PFSK-1 (cell line): Measurements from ENCODE around the gene PTPRJ.
A peak's percentile ranks its signal among the peaks of the same experiment; 100 is the strongest.

Experiments
- FOXP2 ChIP-seq: optimal IDR thresholded peaks from 2 replicates; pipeline ENCODE3; 2011; ENCODE audit warnings: borderline replicate concordance, control low read depth, inconsistent platforms; ENCODE audit not compliant: insufficient read depth; ENCODE audit errors: extremely low read length, extremely low read depth
- POLR2AphosphoS5 ChIP-seq: IDR thresholded peaks from 2 replicates; pipeline ENCODE4 v1.6.1; 2012; ENCODE audit warnings: low read depth, mild to moderate bottlenecking, control low read depth, low read length, moderate library complexity
- SIN3A ChIP-seq: IDR thresholded peaks from 2 replicates; pipeline ENCODE4 v1.6.1; 2012; ENCODE audit warnings: mild to moderate bottlenecking, low read length, moderate library complexity, borderline replicate concordance; ENCODE audit not compliant: insufficient read depth
- TAF1 ChIP-seq: IDR thresholded peaks from 2 replicates; pipeline ENCODE4 v1.6.1; 2012; ENCODE audit warnings: low read length, control low read depth, borderline replicate concordance; ENCODE audit not compliant: insufficient read depth
- TF ChIP-seq, protein P1 (sequence below), 2 experiments: IDR thresholded peaks; 2 replicates each; pipeline versions ENCODE4 v1.6.1 to v1.8.0; 2011 to 2012; ENCODE audit warnings: low read depth in 2 of 2, low read length in 2 of 2, control low read depth in 1 of 2, inconsistent platforms in 1 of 2, mild to moderate bottlenecking in 1 of 2, moderate library complexity in 1 of 2; ENCODE audit not compliant: insufficient read depth in 1 of 2

The PTPRJ gene

GRCh38 chr11:48095779-48096470 is 115.6 kb downstream of the PTPRJ start:
- TF ChIP-seq SIN3A = no peak
- TF ChIP-seq, protein P1, sequence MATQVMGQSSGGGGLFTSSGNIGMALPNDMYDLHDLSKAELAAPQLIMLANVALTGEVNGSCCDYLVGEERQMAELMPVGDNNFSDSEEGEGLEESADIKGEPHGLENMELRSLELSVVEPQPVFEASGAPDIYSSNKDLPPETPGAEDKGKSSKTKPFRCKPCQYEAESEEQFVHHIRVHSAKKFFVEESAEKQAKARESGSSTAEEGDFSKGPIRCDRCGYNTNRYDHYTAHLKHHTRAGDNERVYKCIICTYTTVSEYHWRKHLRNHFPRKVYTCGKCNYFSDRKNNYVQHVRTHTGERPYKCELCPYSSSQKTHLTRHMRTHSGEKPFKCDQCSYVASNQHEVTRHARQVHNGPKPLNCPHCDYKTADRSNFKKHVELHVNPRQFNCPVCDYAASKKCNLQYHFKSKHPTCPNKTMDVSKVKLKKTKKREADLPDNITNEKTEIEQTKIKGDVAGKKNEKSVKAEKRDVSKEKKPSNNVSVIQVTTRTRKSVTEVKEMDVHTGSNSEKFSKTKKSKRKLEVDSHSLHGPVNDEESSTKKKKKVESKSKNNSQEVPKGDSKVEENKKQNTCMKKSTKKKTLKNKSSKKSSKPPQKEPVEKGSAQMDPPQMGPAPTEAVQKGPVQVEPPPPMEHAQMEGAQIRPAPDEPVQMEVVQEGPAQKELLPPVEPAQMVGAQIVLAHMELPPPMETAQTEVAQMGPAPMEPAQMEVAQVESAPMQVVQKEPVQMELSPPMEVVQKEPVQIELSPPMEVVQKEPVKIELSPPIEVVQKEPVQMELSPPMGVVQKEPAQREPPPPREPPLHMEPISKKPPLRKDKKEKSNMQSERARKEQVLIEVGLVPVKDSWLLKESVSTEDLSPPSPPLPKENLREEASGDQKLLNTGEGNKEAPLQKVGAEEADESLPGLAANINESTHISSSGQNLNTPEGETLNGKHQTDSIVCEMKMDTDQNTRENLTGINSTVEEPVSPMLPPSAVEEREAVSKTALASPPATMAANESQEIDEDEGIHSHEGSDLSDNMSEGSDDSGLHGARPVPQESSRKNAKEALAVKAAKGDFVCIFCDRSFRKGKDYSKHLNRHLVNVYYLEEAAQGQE (IDR thresholded peaks at IDR 0.05; ENCODE audit: insufficient read depth in 1 of 2, low read depth in 2 of 2, low read length in 2 of 2) = 0 out of 4 replicates have a peak, but pooled peaks of 1 of the 2 experiments have one; percentile 47
- no peak for TF ChIP-seq FOXP2

- no peak for TF ChIP-seq FOXP2
- TF ChIP-seq POLR2AphosphoS5 = no peak
- TF ChIP-seq SIN3A = no peak
- TF ChIP-seq TAF1 = no peak
- TF ChIP-seq, protein P1 (IDR thresholded peaks at IDR 0.05; ENCODE audit: insufficient read depth in 1 of 2, low read depth in 2 of 2, low read length in 2 of 2) = no peak
Measured at GRCh38 chr11:48096588-48097525, 116.5 kb downstream of the PTPRJ start.

GRCh38 chr11:48098024-48098423 is 117.7 kb downstream of the PTPRJ start:
- TF ChIP-seq, protein P1 (IDR thresholded peaks at IDR 0.05; ENCODE audit: insufficient read depth in 1 of 2, low read depth in 2 of 2, low read length in 2 of 2) = no peak
- TF ChIP-seq FOXP2 (no peak), SIN3A (no peak), TAF1 (no peak), POLR2AphosphoS5 (no peak)

DNA sequence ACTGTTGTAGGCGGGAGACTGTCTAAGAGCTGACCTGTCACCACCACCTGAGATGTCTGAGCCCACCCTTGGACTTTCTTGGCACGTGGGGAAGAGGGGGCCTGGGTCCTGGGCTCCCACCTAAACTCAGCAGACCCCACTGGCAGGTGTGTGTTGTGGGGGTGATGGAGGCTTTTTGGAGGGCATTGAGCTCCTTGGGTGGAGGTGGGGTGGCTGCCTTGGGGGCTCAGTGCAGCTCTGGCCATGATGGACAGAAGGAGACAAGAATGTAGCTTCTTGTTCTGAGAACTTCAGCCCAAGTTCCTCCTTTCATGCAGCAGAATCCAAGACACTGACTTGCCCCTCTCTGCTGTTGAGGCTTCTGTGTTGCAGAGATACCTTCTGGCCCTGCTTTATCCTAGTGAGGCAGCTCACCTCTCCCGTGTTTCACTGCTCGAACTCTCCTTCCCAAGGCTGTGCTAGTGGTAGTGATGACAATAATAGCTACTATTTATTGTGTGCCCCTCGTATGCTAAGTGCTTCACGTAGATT is 119.6 kb downstream of the PTPRJ start:
- TF ChIP-seq, protein P1 (IDR thresholded peaks at IDR 0.05; ENCODE audit: insufficient read depth in 1 of 2, low read depth in 2 of 2, low read length in 2 of 2) = no peak
- TF ChIP-seq TAF1 (no peak), FOXP2 (no peak), POLR2AphosphoS5 (no peak), SIN3A (no peak)
